ENCODE measurements around the gene SREBF1. TPM values are rescaled to one million over a fixed set of nuclear protein-coding genes. Genes with fewer than 3 reads are reported as not detected.
A peak's percentile ranks its signal among the peaks of the same experiment; 100 is the strongest.

Gene SREBF1
- total and polyA plus RNA-seq, 8 donors: 13.1 to 207 (median 80.3) TPM

GRCh38 chr17:17823433-17824118, 13.2 kb downstream of the SREBF1 start:
- Histone ChIP-seq H3K36me3 (peaks cover 14 to 28% (median 17%) of the 10 kb centered on the region in 4 donors), H3K9me3 (no peaks in the 10 kb centered on the region), H3K4me1 (peaks cover 82 to 98% (median 90%) of the 10 kb centered on the region in 4 donors), H3K27me3 (no peaks in the 10 kb centered on the region), H3K27ac (peak overlapping the region; percentile 66 to 94 (median 87)), H3K4me3 (peak overlapping the region; percentile 48 to 51 (median 50))
- DNase-seq: peak; percentile 89 to 96
- 1% methylated on average over 18 to 69 of the region's 69 CpGs for WGBS, 5 donors
- intact Hi-C loops (cut with DNase I; ENCODE audit: low total_unique reads): no loop called here
- TF ChIP-seq EP300 (IDR thresholded peaks at IDR 0.05) (peak; percentile 51), CTCF (IDR thresholded peaks at IDR 0.05) (no peak), POLR2A (IDR thresholded peaks at IDR 0.05) (no peak), POLR2AphosphoS5 (IDR thresholded peaks at IDR 0.05) (peak in 1 of 3 donors; percentile 10)

GRCh38 chr17:17822616-17823015, 14.2 kb downstream of the SREBF1 start:
- 34 to 50% (median 47%) methylated on average over 3 of the region's 3 CpGs for WGBS, 5 donors
- Histone ChIP-seq H3K27ac (peak overlapping the region; percentile 26 to 88 (median 79)), H3K9me3 (no peaks in the 10 kb centered on the region), H3K27me3 (no peaks in the 10 kb centered on the region), H3K4me1 (peaks cover 85 to 98% (median 95%) of the 10 kb centered on the region in 4 donors), H3K4me3 (peak overlapping the region; percentile 48 to 51 (median 50)), H3K36me3 (peaks cover 19 to 36% (median 26%) of the 10 kb centered on the region in 4 donors)
- intact Hi-C loops (cut with DNase I; ENCODE audit: low total_unique reads): no loop called here
- DNase-seq: no peak
- no peak for TF ChIP-seq POLR2A (IDR thresholded peaks at IDR 0.05)
- no peak for TF ChIP-seq CTCF (IDR thresholded peaks at IDR 0.05)
- no peak for TF ChIP-seq POLR2AphosphoS5 (IDR thresholded peaks at IDR 0.05)
- TF ChIP-seq EP300 (IDR thresholded peaks at IDR 0.05): no peak

DNA sequence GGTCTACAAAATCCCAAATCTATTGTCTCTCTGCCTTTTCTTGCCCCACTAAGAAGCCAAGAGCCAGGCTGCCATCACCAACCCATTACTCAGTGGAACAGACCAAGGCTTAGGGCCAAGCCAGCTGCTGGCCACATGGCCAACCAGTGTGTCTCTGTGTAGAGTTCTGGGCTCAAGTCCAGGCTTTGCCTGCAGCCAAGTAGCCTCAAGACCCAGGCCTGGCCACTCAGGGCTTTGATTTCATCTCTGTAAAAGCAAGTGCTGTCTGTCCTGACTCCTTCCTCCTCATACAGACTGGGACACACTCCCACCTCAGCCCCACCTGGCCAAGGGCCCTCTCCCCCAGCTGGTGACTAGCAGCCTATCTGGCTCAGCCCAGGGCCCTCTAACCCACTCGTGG, 14.6 kb downstream of the SREBF1 start:
- DNase-seq: peak; percentile 56 to 68
- Histone ChIP-seq H3K27ac (peak overlapping the region; percentile 26 to 88 (median 79)), H3K4me1 (peaks cover 81 to 95% (median 92%) of the 10 kb centered on the region in 4 donors), H3K36me3 (peaks cover 23 to 36% (median 31%) of the 10 kb centered on the region in 4 donors), H3K4me3 (peak overlapping the region in 3 of 4 donors; percentile 49 to 51 (median 50)), H3K27me3 (no peaks in the 10 kb centered on the region), H3K9me3 (no peaks in the 10 kb centered on the region)
- TF ChIP-seq POLR2AphosphoS5 (IDR thresholded peaks at IDR 0.05): peak in 1 of 3 donors; percentile 19
- no peak for TF ChIP-seq EP300 (IDR thresholded peaks at IDR 0.05)
- WGBS, 5 donors: 13 to 42% (median 20%) methylated on average over 1 of the region's 1 CpG
- intact Hi-C loops (cut with DNase I; ENCODE audit: low total_unique reads): no loop called here

GRCh38 chr17:17820463-17821158, 16.2 kb downstream of the SREBF1 start:
- H3K36me3 ChIP-seq: peaks cover 38 to 47% (median 45%) of the 10 kb centered on the region in 4 donors
- WGBS, 5 donors: 47 to 75% (median 49%) methylated on average over 5 to 7 of the region's 7 CpGs
- H3K27ac ChIP-seq: peak overlapping the region in 2 of 5 donors; percentile 44 to 87
- TF ChIP-seq CTCF (IDR thresholded peaks at IDR 0.05): no peak
- no peak for TF ChIP-seq POLR2AphosphoS5 (IDR thresholded peaks at IDR 0.05)
- TF ChIP-seq EP300 (IDR thresholded peaks at IDR 0.05): no peak
- TF ChIP-seq POLR2A (IDR thresholded peaks at IDR 0.05): no peak
- H3K9me3 ChIP-seq: no peaks in the 10 kb centered on the region
- intact Hi-C loops (cut with DNase I; ENCODE audit: low total_unique reads): no loop called here
- no peak for DNase-seq
- H3K4me1 ChIP-seq: peaks cover 66 to 81% (median 78%) of the 10 kb centered on the region in 4 donors
- H3K27me3 ChIP-seq: no peaks in the 10 kb centered on the region
- H3K4me3 ChIP-seq: peak overlapping the region in 1 of 4 donors; percentile 50

All from stomach (tissue), 9 donors.